H1 (cell line): ENCODE measurements around the gene FREM1. TPM values are rescaled to one million over a fixed set of nuclear protein-coding genes. Genes with fewer than 3 reads are reported as not detected.
"Not testable (repeated sequence)": the region's sequence is repeated elsewhere in the genome, so short reads cannot be mapped to it uniquely, and the experiment has no call there.

ENCODE experiments used
- CTCF ChIA-PET: fragments of 300-600 bp; sonication (Branson Sonifier 250); formaldehyde crosslinking; loops from one replicate; lab custom pipeline; 2021; ENCODE audit not compliant: partially characterized antibody; lab: Charles Lee
- POLR2A ChIA-PET: fragments of 300-600 bp; sonication (Branson Sonifier 250); formaldehyde crosslinking; loops from one replicate; lab custom pipeline; 2021; ENCODE audit warnings: inconsistent platforms; ENCODE audit not compliant: partially characterized antibody; lab: Charles Lee
- DNase-seq, 2 experiments: peaks; one replicate each; pipeline versions ENCODE4 v3.0.0 to v3.0.0-alpha.2; 2010 to 2022; ENCODE audit warnings: low spot score in 2 of 2, low read depth in 1 of 2, mixed read lengths in 1 of 2
- FAIRE-seq: peaks from 2 replicates; lab custom pipeline; 2011; peaks lifted over from hg19 to GRCh38; lab: Jason Lieb, UNC
- H2AFZ ChIP-seq: 2 replicates; pipeline ENCODE4 v1.8.1; 2012; ENCODE audit warnings: low read length, inconsistent platforms
- H2AK5ac ChIP-seq: 2 replicates; pipeline ENCODE4 v1.6.1; 2013; ENCODE audit warnings: low read depth, low read length
- H2BK120ac ChIP-seq: replicated peaks from 2 replicates; pipeline ENCODE3; 2013; ENCODE audit warnings: low read depth, low read length, inconsistent platforms
- H2BK12ac ChIP-seq: 2 replicates; pipeline ENCODE4 v1.6.1; 2013; ENCODE audit warnings: low read depth, low read length
- H2BK15ac ChIP-seq: 2 replicates; pipeline ENCODE4 v1.6.1; 2013; ENCODE audit warnings: low read length
- H2BK20ac ChIP-seq: 2 replicates; pipeline ENCODE4 v1.6.1; 2013; ENCODE audit warnings: low read length
- H2BK5ac ChIP-seq: 2 replicates; pipeline ENCODE4 v1.6.1; 2013; ENCODE audit warnings: low read depth, low read length
- H3K14ac ChIP-seq: 2 replicates; pipeline ENCODE4 v1.6.1; 2013; ENCODE audit warnings: inconsistent platforms; ENCODE audit not compliant: insufficient read length
- H3K18ac ChIP-seq: 2 replicates; pipeline ENCODE4 v1.6.1; 2013; ENCODE audit warnings: low read length; ENCODE audit errors: extremely low read depth
- H3K23ac ChIP-seq: 2 replicates; pipeline ENCODE4 v1.6.1; 2013; ENCODE audit warnings: inconsistent platforms; ENCODE audit not compliant: insufficient read length
- H3K23me2 ChIP-seq: 2 replicates; pipeline ENCODE4 v1.6.1; 2013; ENCODE audit warnings: low read depth, low read length
- H3K27ac ChIP-seq: 2 replicates; pipeline ENCODE4 v1.6.1; 2011; ENCODE audit warnings: low read depth, low read length, inconsistent platforms
- H3K27me3 ChIP-seq, 4 experiments: replicated peaks in 1 of 4; 1 replicate in 1 of 4; 2 replicates in 3 of 4; pipeline versions ENCODE4 v1.6.1 to v1.8.1; 2011 to 2013; ENCODE audit warnings: low read length in 3 of 4, mild to moderate bottlenecking in 3 of 4, inconsistent platforms in 2 of 4, mixed read lengths in 2 of 4, moderate library complexity in 1 of 4; ENCODE audit not compliant: control insufficient read depth in 3 of 4, insufficient read depth in 3 of 4; ENCODE audit errors: extremely low read depth in 1 of 4
- H3K36me3 ChIP-seq, 4 experiments: 2 replicates each; pipeline versions ENCODE4 v1.6.1 to v1.8.1; 2011 to 2013; ENCODE audit warnings: mild to moderate bottlenecking in 4 of 4, low read length in 3 of 4, moderate library complexity in 2 of 4, control low read depth in 1 of 4, inconsistent platforms in 1 of 4; ENCODE audit not compliant: insufficient read depth in 4 of 4, control insufficient read depth in 2 of 4
- H3K4ac ChIP-seq: replicated peaks from 2 replicates; pipeline ENCODE3; 2013; ENCODE audit warnings: low read length, low read depth, mixed read lengths, inconsistent platforms; ENCODE audit not compliant: insufficient read length
- H3K4me1 ChIP-seq, 4 experiments: replicated peaks in 1 of 4; 1 replicate in 1 of 4; 2 replicates in 3 of 4; pipeline versions ENCODE4 v1.6.1 to v1.8.1; 2011 to 2013; ENCODE audit warnings: low read length in 3 of 4, inconsistent platforms in 2 of 4, mixed read lengths in 1 of 4; ENCODE audit not compliant: insufficient read depth in 4 of 4, control insufficient read depth in 3 of 4
- H3K4me2 ChIP-seq, 2 experiments: 2 replicates each; pipeline versions ENCODE4 v1.6.1 to v1.8.1; 2011 to 2013; ENCODE audit warnings: low read depth in 2 of 2, low read length in 2 of 2, control low read depth in 1 of 2, inconsistent platforms in 1 of 2, mild to moderate bottlenecking in 1 of 2; ENCODE audit not compliant: insufficient read depth in 1 of 2
- H3K4me3 ChIP-seq, 4 experiments: fragments of 200-600, 300-600 bp in 1 of 4; sonication (generic), shearing (Covaris generic), sonication (Bioruptor Twin) in 1 of 4; 2 replicates each; pipeline versions ENCODE4 v1.5.1 to v1.8.1; 2011 to 2016; ENCODE audit warnings: low read length in 4 of 4, low read depth in 3 of 4, control low read depth in 2 of 4, inconsistent platforms in 2 of 4, mild to moderate bottlenecking in 2 of 4, mixed read lengths in 1 of 4, moderate library complexity in 1 of 4; ENCODE audit not compliant: insufficient read depth in 2 of 4; ENCODE audit errors: extremely low read depth in 1 of 4
- H3K56ac ChIP-seq: replicated peaks from 2 replicates; pipeline ENCODE3; 2013; ENCODE audit warnings: low read depth, mild to moderate bottlenecking, mixed read lengths, low read length, inconsistent platforms; ENCODE audit not compliant: insufficient read length
- H3K79me1 ChIP-seq: 2 replicates; pipeline ENCODE4 v1.6.1; 2013; ENCODE audit warnings: low read depth, low read length, control low read depth
- H3K79me2 ChIP-seq, 2 experiments: 2 replicates each; pipeline versions ENCODE4 v1.6.1 to v1.8.1; 2012 to 2013; ENCODE audit warnings: low read length in 2 of 2, mild to moderate bottlenecking in 2 of 2, inconsistent platforms in 1 of 2; ENCODE audit not compliant: insufficient read depth in 2 of 2, control insufficient read depth in 1 of 2
- H3K9ac ChIP-seq, 4 experiments: replicated peaks in 1 of 4; 1 replicate in 1 of 4; 2 replicates in 3 of 4; pipeline versions ENCODE4 v1.6.1 to v1.8.1; 2011 to 2013; ENCODE audit warnings: low read depth in 3 of 4, low read length in 3 of 4, control low read depth in 2 of 4, mild to moderate bottlenecking in 2 of 4, moderate library complexity in 2 of 4, inconsistent platforms in 1 of 4; ENCODE audit errors: extremely low read depth in 1 of 4
- H3K9me3 ChIP-seq, 2 experiments: 2 replicates each; pipeline versions ENCODE4 v1.6.1 to v1.8.1; 2012 to 2013; ENCODE audit warnings: mild to moderate bottlenecking in 2 of 2, moderate library complexity in 2 of 2, control low read depth in 1 of 2, inconsistent platforms in 1 of 2, low read depth in 1 of 2, low read length in 1 of 2, mixed read lengths in 1 of 2; ENCODE audit not compliant: insufficient read depth in 2 of 2
- H4K20me1 ChIP-seq, 2 experiments: replicated peaks in 1 of 2; 2 replicates each; pipeline versions ENCODE3 to v1.8.1; 2011 to 2013; ENCODE audit warnings: inconsistent platforms in 2 of 2, low read length in 2 of 2, mild to moderate bottlenecking in 1 of 2; ENCODE audit not compliant: insufficient read depth in 2 of 2, control insufficient read depth in 1 of 2
- H4K5ac ChIP-seq: 2 replicates; pipeline ENCODE4 v1.6.1; 2013; ENCODE audit warnings: low read length, low read depth, mixed read lengths, inconsistent platforms; ENCODE audit not compliant: insufficient read length
- H4K8ac ChIP-seq: 2 replicates; pipeline ENCODE4 v1.8.0; 2013; ENCODE audit warnings: mild to moderate bottlenecking, moderate library complexity, low read length, inconsistent platforms; ENCODE audit not compliant: insufficient read depth; ENCODE audit errors: extremely low read depth
- H4K91ac ChIP-seq: replicated peaks from 2 replicates; pipeline ENCODE3; 2013; ENCODE audit warnings: low read length, mixed read lengths, inconsistent platforms; ENCODE audit not compliant: insufficient read length
- WGBS, 2 experiments: shearing (Covaris generic) in 1 of 2; methylation state at CpG; one replicate each; pipeline versions ENCODE4 v1.1.6 to v1.1.7; 2013 to 2015; ENCODE audit warnings: low lambda C conversion rate in 2 of 2, mixed read lengths in 2 of 2, inconsistent platforms in 1 of 2, low coverage in 1 of 2, missing lambda C conversion rate in 1 of 2; ENCODE audit not compliant: insufficient replicate concordance in 2 of 2, insufficient coverage in 1 of 2, insufficient read length in 1 of 2; ENCODE audit errors: extremely low coverage in 1 of 2, missing lambda C conversion rate in 1 of 2; 5-methylcytosine and 5-hydroxymethylcytosine counted together
- polyA plus RNA-seq, 7 experiments: library from polyadenylated mRNA; depleted of rRNA in 3 of 7; stranded (reverse) in 5 of 7; unstranded in 2 of 7; fragments of >200 nt in 5 of 7; fragments of 200-250 nt in 2 of 7; gene quantifications; 1 replicate in 5 of 7; 2 replicates in 1 of 7; 4 replicates in 1 of 7; pipeline versions ENCODE4 v1.2.1 to v1.2.3, GENCODE V29; 2011 to 2013; ENCODE audit warnings: missing spikeins in 2 of 7, mixed read lengths in 2 of 7
- total RNA-seq: library from RNA; stranded (reverse); fragmentation: NEBNext Ultra II Directional; extraction: Animal tissue kit (Norgen Biotek cat#: 25700); gene quantifications from 2 replicates; pipeline ENCODE4 v1.2.1, GENCODE V29; 2021

Gene FREM1
- total and polyA plus RNA-seq, 2 of the 8 experiments (the other 6 are each of a cell fraction or from before 2014, with no cell fraction given) = 2.6 to 3.1 TPM

DNA sequence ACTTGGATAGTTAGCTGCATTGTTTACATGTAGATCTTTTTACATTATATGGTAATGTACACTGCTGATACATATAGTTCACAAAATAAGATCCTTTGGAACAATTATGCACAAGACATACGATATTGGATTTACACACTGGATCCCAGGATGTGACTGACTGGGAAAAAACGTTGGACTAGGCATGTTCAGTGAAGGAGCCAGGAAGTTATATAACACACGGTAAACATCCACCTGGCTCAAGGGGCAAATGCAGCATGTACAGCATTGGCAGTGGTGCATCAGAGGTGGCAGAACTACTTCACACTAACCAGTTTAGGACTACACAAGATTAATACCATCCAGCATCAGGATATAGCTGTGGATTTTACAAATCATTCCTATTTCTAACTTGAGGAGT is 10.6 kb upstream of the FREM1 start:
- H3K9me3 ChIP-seq, H3K4me1 ChIP-seq, H3K4me3 ChIP-seq, POLR2A ChIA-PET, H3K4me2 ChIP-seq, H2BK15ac ChIP-seq, H2AK5ac ChIP-seq, H3K4ac ChIP-seq, H2BK120ac ChIP-seq, H3K36me3 ChIP-seq, H3K79me1 ChIP-seq, H4K91ac ChIP-seq, H2BK20ac ChIP-seq, H4K20me1 ChIP-seq, H4K8ac ChIP-seq, H2BK5ac ChIP-seq, H3K18ac ChIP-seq, H3K27me3 ChIP-seq, H3K27ac ChIP-seq, CTCF ChIA-PET, H3K79me2 ChIP-seq, DNase-seq, H2BK12ac ChIP-seq, FAIRE-seq, H3K23me2 ChIP-seq, H4K5ac ChIP-seq, H3K56ac ChIP-seq, H3K23ac ChIP-seq, H2AFZ ChIP-seq, H3K14ac ChIP-seq, H3K9ac ChIP-seq: not testable (repeated sequence)
- 90% methylated on average over 3 of the region's 3 CpGs; no CpG with 5 or more reads in 1 of the 2 experiments for WGBS, 2 experiments
